Gastrocnemius medialis (tissue), 4 donors: ENCODE measurements around the gene TP73.

ENCODE experiments used
- CTCF ChIP-seq, 5 experiments: fragments of 450-650 bp in 3 of 5; fragments of 200-600 bp in 2 of 5; sonication (generic) in 2 of 5; IDR thresholded peaks in 4 of 5; conservative IDR thresholded peaks in 1 of 5; 1 replicate in 4 of 5; 2 replicates in 1 of 5; pipeline ENCODE4 v1.5.1; 2016 to 2019; ENCODE audit warnings: antibody characterized with exemption in 5 of 5, mild to moderate bottlenecking in 3 of 5, moderate library complexity in 3 of 5
- POLR2A ChIP-seq, 2 donors: fragments of 450-650 bp; IDR thresholded peaks; one replicate each; pipeline ENCODE4 v1.6.1; 2017; ENCODE audit warnings: antibody characterized with exemption in 2 of 2, mild to moderate bottlenecking in 2 of 2, moderate library complexity in 2 of 2

GRCh38 chr1:3745590-3746381, 93.5 kb downstream of the TP73 start:
- TF ChIP-seq CTCF (IDR thresholded peaks at IDR 0.05 in 4 of 5, conservative IDR thresholded peaks at IDR 0.05 in 1 of 5) (no peak), POLR2A (IDR thresholded peaks at IDR 0.05) (no peak)
